Thyroid gland (tissue), 4 donors: Measurements from ENCODE around the gene LIN28B. TPM values are rescaled to one million over a fixed set of nuclear protein-coding genes. Genes with fewer than 3 reads are reported as not detected.

ENCODE experiments used
- DNase-seq, 2 donors: peaks; one replicate each; pipeline ENCODE4 v3.0.0-alpha.2; 2019
- H3K27ac ChIP-seq, 3 donors: fragments of 200-600 bp; sonication (generic); 1 replicate in 2 of 3; 2 replicates in 1 of 3; pipeline ENCODE4 v1.5.1; 2016 to 2019; ENCODE audit warnings: mild to moderate bottlenecking in 1 of 3, moderate library complexity in 1 of 3
- H3K27me3 ChIP-seq: fragments of 200-600 bp; sonication (generic); one replicate; pipeline ENCODE4 v1.5.1; 2019
- H3K36me3 ChIP-seq, 2 donors: fragments of 200-600 bp; sonication (generic); one replicate each; pipeline ENCODE4 v1.5.1; 2016 to 2019
- H3K4me1 ChIP-seq, 2 donors: fragments of 200-600 bp; sonication (generic); one replicate each; pipeline ENCODE4 v1.5.1; 2017 to 2019
- H3K4me3 ChIP-seq, 3 donors: fragments of 200-600 bp; sonication (generic); replicated peaks in 1 of 3; 1 replicate in 2 of 3; 2 replicates in 1 of 3; pipeline ENCODE4 v1.5.1; 2016; ENCODE audit warnings: mild to moderate bottlenecking in 1 of 3
- H3K9me3 ChIP-seq: fragments of 200-600 bp; sonication (generic); one replicate; pipeline ENCODE4 v1.5.1; 2017
- POLR2A ChIP-seq, 2 donors: fragments of 450-650 bp; IDR thresholded peaks; one replicate each; pipeline ENCODE4 v1.6.1; 2017; ENCODE audit warnings: antibody characterized with exemption in 2 of 2, mild to moderate bottlenecking in 2 of 2, moderate library complexity in 1 of 2
- WGBS, 2 donors: methylation state at CpG; one replicate each; pipeline ENCODE4 v1.1.5; 2017; 5-methylcytosine and 5-hydroxymethylcytosine counted together
- intact Hi-C: fragments of 100-400 bp; cut with DNase I; formaldehyde crosslinking; loops from one replicate; pipeline ENCODE4 v1.15.1; 2023
- total RNA-seq, 4 donors: library from RNA; depleted of rRNA; stranded (reverse); fragments of >200 nt; gene quantifications; one replicate each; pipeline ENCODE4 v1.2.3, GENCODE V29; 2016
- TF ChIP-seq, protein P1 (sequence below), 6 experiments: fragments of 200-600 bp in 3 of 6; fragments of 450-650 bp in 3 of 6; sonication (generic) in 3 of 6; IDR thresholded peaks; one replicate each; pipeline ENCODE4 v1.5.1; 2016 to 2019; ENCODE audit warnings: antibody characterized with exemption in 6 of 6, mild to moderate bottlenecking in 2 of 6, inconsistent platforms in 1 of 6, moderate library complexity in 1 of 6

Gene LIN28B
- total RNA-seq, 4 donors from 2014 or later: 0.24 TPM; not detected in 3

DNA sequence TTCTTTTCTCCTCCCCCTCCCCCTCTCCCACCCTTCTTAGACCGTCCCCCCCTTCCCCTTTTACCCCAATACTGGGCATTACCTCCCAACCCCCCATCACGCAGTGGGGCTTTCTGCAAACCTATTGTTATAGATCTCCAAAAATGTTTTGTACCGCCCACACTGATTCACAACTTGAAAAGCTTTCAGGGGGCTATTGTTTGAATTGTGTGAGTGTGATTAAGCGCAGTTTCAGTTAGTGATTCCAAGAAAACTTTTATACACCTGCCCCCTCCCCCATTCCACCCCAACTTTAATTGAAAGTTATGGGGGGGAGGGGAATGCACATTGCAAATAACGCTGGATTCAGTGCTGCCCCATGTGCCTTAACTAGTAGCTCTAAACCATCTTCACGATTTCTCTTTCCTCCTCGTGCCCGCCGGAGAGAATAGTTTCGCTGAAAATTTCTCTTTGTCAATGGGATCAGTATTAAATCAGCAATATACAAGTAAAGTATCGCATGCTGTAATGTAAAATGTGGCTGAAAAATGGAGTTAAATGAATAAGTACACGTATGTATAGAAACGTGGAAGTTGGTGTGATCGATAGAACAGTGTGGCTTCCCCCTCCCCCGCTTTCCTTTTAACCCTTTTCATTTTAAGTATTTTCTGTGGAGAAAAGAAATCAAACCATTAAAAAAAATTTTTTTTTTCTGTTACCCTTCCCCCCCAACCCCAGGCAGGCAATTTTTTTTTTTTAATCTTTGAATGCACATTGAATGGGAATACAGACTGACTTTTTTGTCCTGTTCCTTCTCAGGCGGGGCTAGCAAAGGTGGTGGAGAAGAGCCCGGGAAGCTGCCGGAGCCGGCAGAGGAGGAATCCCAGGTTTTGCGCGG lies 632 bp downstream of the LIN28B start:
- no peaks in the 10 kb centered on the region for H3K36me3 ChIP-seq
- H3K4me1 ChIP-seq: peaks cover 7 to 8% of the 10 kb centered on the region in 2 donors
- H3K27me3 ChIP-seq: peaks cover 35% of the 10 kb centered on the region
- 6 to 9% methylated on average over 21 of the region's 21 CpGs for WGBS, 2 donors
- H3K9me3 ChIP-seq: no peaks in the 10 kb centered on the region
- no peak overlapping the region for H3K27ac ChIP-seq
- H3K4me3 ChIP-seq: no peak overlapping the region
- intact Hi-C loops: no loop called here
- DNase-seq: no peak
- TF ChIP-seq, protein P1, sequence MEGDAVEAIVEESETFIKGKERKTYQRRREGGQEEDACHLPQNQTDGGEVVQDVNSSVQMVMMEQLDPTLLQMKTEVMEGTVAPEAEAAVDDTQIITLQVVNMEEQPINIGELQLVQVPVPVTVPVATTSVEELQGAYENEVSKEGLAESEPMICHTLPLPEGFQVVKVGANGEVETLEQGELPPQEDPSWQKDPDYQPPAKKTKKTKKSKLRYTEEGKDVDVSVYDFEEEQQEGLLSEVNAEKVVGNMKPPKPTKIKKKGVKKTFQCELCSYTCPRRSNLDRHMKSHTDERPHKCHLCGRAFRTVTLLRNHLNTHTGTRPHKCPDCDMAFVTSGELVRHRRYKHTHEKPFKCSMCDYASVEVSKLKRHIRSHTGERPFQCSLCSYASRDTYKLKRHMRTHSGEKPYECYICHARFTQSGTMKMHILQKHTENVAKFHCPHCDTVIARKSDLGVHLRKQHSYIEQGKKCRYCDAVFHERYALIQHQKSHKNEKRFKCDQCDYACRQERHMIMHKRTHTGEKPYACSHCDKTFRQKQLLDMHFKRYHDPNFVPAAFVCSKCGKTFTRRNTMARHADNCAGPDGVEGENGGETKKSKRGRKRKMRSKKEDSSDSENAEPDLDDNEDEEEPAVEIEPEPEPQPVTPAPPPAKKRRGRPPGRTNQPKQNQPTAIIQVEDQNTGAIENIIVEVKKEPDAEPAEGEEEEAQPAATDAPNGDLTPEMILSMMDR (IDR thresholded peaks at IDR 0.05): no peak
- no peak for TF ChIP-seq POLR2A (IDR thresholded peaks at IDR 0.05)

DNA sequence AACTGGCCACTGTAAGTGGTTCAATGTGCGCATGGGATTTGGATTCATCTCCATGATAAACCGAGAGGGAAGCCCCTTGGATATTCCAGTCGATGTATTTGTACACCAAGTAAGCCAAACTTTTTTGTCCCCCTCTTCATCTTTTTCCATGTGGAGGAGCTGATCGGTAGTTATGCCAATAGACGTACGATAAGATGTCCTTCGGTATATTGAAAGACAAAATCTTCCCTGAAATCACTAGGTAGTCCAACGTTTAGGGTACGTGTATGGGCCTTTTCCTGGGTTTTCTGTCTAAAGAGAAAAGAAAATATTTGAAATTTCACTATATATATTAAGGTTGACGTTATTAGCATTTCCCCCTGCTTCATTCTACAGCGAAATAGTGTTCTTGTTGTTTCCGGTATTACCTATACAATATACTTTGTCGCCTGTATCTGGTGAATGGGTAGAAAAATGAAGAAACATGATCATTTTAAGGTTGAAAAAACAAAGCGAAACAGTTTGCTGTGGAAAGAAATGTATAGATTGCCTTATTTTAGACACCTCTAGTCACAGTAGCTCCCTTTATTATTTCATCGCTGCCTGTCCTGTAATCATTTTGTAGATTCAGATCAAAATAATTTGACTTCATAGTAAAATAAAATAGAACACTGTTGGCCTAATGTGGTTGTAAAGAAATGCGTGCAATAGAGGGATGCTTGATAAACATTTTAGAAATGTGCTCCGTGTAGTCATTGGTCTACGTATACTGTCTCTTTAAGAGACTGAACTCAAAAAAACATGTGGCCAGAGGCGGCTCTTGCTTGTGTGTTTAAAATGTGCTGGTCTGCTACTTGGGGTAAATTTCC lies 1.5 kb downstream of the LIN28B start:
- no peak for TF ChIP-seq POLR2A (IDR thresholded peaks at IDR 0.05)
- TF ChIP-seq, protein P1 (IDR thresholded peaks at IDR 0.05): no peak

DNA sequence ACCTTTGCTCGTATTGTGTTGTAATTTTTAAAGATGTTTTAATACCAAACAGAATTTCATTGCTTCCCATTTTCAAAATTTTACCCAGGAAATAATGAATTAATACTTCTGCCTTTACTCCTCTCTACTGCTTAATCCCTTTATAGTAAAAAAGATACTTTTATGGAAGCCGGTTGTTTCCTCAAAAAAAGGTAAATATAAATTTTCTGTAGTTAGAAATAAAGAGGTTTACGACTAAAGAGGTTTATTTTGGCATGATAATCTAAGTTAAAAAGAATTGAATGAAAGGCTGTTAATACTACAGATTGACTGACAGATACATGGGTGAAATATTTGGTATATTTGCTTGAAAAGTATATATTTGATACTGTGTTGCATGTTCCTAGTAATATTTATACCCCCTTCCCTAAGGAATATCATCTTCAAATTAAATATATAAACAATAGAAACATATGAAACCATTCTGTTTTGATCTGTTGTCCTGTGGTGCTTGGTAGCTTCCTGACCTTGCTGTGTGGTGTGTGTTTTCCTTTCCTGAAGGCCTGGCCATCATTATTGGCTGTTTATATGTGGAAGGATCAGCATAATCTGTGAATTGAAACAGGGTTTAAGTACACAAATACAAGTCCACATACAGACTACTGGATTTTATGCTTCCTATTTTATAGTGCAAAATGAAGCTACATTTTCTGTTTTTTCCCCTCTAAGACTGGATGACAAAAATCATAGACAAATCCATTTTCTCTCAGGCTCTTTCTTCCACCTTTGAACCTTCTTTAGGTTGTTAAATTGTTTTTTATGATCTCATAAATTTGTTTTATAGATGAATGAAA lies 2.3 kb downstream of the LIN28B start:
- no peaks in the 10 kb centered on the region for H3K9me3 ChIP-seq
- no peak overlapping the region for H3K27ac ChIP-seq
- H3K36me3 ChIP-seq: no peaks in the 10 kb centered on the region
- no peak for TF ChIP-seq POLR2A (IDR thresholded peaks at IDR 0.05)
- TF ChIP-seq, protein P1 (IDR thresholded peaks at IDR 0.05): no peak
- no peak overlapping the region for H3K4me3 ChIP-seq
- intact Hi-C loops: no loop called here
- H3K4me1 ChIP-seq: peaks cover 7 to 8% of the 10 kb centered on the region in 2 donors
- WGBS, 2 donors: 59 to 64% methylated on average over 3 of the region's 3 CpGs
- peaks cover 21% of the 10 kb centered on the region for H3K27me3 ChIP-seq
- DNase-seq: no peak

More for the DNA sequence above, 1.5 kb downstream of the LIN28B start:
- Histone ChIP-seq H3K27me3 (peaks cover 26% of the 10 kb centered on the region), H3K27ac (no peak overlapping the region), H3K4me1 (peaks cover 7 to 8% of the 10 kb centered on the region in 2 donors), H3K36me3 (no peaks in the 10 kb centered on the region), H3K4me3 (no peak overlapping the region), H3K9me3 (no peaks in the 10 kb centered on the region)
- no peak for DNase-seq
- intact Hi-C loops: no loop called here
- WGBS, 2 donors: 15 to 17% methylated on average over 19 of the region's 19 CpGs

DNA sequence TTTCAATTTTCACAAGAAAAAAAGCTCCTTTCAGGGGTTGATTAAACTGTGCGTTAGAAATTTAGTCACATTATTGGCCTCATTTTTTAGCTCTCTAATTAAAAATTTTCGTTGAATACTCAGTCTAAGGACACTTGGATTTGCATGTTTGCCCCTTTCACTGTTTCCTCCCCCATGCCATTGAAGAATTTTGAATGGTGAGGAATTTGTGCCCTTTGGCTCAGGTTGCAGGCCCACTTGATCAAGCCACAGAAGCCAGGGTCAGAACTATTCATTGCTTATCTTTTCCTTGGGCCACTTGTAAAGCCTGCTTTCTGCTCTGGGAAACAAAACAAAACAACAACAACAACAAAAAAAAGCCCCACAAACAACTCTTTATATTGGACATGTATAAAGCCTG lies 12.2 kb downstream of the LIN28B start:
- DNase-seq: no peak
- Histone ChIP-seq H3K36me3 (no peaks in the 10 kb centered on the region), H3K4me1 (no peaks in the 10 kb centered on the region), H3K27me3 (no peaks in the 10 kb centered on the region), H3K27ac (no peak overlapping the region), H3K4me3 (no peak overlapping the region), H3K9me3 (no peaks in the 10 kb centered on the region)
- intact Hi-C loops: no loop called here
- TF ChIP-seq POLR2A (IDR thresholded peaks at IDR 0.05): no peak
- TF ChIP-seq, protein P1 (IDR thresholded peaks at IDR 0.05): no peak
- WGBS, 2 donors: 51 to 61% methylated on average over 2 of the region's 2 CpGs
